Measurements from ENCODE around the gene AUTS2. TPM values are rescaled to one million over a fixed set of nuclear protein-coding genes. Genes with fewer than 3 reads are reported as not detected.

The AUTS2 gene
- total RNA-seq, 1 donor from 2014 or later, result 9.9 TPM

GRCh38 chr7:69673074-69673473 lies 74.8 kb downstream of the AUTS2 start:
- Histone ChIP-seq H3K36me3 (ENCODE audit: control insufficient read depth, insufficient read depth, low read length) (no peaks in the 10 kb centered on the region), H3K4me3 (ENCODE audit: low read depth, low read length) (no peak overlapping the region), H3K27me3 (ENCODE audit: control insufficient read depth, insufficient read depth, low read length) (no peaks in the 10 kb centered on the region)
- TF ChIP-seq, protein P1, sequence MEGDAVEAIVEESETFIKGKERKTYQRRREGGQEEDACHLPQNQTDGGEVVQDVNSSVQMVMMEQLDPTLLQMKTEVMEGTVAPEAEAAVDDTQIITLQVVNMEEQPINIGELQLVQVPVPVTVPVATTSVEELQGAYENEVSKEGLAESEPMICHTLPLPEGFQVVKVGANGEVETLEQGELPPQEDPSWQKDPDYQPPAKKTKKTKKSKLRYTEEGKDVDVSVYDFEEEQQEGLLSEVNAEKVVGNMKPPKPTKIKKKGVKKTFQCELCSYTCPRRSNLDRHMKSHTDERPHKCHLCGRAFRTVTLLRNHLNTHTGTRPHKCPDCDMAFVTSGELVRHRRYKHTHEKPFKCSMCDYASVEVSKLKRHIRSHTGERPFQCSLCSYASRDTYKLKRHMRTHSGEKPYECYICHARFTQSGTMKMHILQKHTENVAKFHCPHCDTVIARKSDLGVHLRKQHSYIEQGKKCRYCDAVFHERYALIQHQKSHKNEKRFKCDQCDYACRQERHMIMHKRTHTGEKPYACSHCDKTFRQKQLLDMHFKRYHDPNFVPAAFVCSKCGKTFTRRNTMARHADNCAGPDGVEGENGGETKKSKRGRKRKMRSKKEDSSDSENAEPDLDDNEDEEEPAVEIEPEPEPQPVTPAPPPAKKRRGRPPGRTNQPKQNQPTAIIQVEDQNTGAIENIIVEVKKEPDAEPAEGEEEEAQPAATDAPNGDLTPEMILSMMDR (IDR thresholded peaks at IDR 0.05; ENCODE audit: insufficient read depth, low read length, poor library complexity, severe bottlenecking), result no peak
- DNase-seq (ENCODE audit: low read depth), result no peak

- TF ChIP-seq, protein P1 (IDR thresholded peaks at IDR 0.05; ENCODE audit: insufficient read depth, low read length, poor library complexity, severe bottlenecking), result no peak
- no peak overlapping the region for H3K4me3 ChIP-seq (ENCODE audit: low read depth, low read length)
- no peaks in the 10 kb centered on the region for H3K27me3 ChIP-seq (ENCODE audit: control insufficient read depth, insufficient read depth, low read length)
- no peak for DNase-seq (ENCODE audit: low read depth)
- no peaks in the 10 kb centered on the region for H3K36me3 ChIP-seq (ENCODE audit: control insufficient read depth, insufficient read depth, low read length)
Observed at GRCh38 chr7:69674701-69675182, 76.5 kb downstream of the AUTS2 start.

- DNase-seq (ENCODE audit: low read depth), result no peak
- no peaks in the 10 kb centered on the region for H3K36me3 ChIP-seq (ENCODE audit: control insufficient read depth, insufficient read depth, low read length)
- TF ChIP-seq, protein P1 (IDR thresholded peaks at IDR 0.05; ENCODE audit: insufficient read depth, low read length, poor library complexity, severe bottlenecking), result no peak
Observed at GRCh38 chr7:69676247-69676646, 78.0 kb downstream of the AUTS2 start.

GRCh38 chr7:69677054-69677852 lies 79.0 kb downstream of the AUTS2 start:
- no peak for DNase-seq (ENCODE audit: low read depth)
- TF ChIP-seq, protein P1 (IDR thresholded peaks at IDR 0.05; ENCODE audit: insufficient read depth, low read length, poor library complexity, severe bottlenecking), result peak; percentile 42
- no peak overlapping the region for H3K4me3 ChIP-seq (ENCODE audit: low read depth, low read length)
- no peaks in the 10 kb centered on the region for H3K36me3 ChIP-seq (ENCODE audit: control insufficient read depth, insufficient read depth, low read length)
- H3K27me3 ChIP-seq (ENCODE audit: control insufficient read depth, insufficient read depth, low read length), result no peaks in the 10 kb centered on the region

More at GRCh38 chr7:69676247-69676646, 78.0 kb downstream of the AUTS2 start:
- Histone ChIP-seq H3K27me3 (ENCODE audit: control insufficient read depth, insufficient read depth, low read length) (no peaks in the 10 kb centered on the region), H3K4me3 (ENCODE audit: low read depth, low read length) (no peak overlapping the region)

DNA sequence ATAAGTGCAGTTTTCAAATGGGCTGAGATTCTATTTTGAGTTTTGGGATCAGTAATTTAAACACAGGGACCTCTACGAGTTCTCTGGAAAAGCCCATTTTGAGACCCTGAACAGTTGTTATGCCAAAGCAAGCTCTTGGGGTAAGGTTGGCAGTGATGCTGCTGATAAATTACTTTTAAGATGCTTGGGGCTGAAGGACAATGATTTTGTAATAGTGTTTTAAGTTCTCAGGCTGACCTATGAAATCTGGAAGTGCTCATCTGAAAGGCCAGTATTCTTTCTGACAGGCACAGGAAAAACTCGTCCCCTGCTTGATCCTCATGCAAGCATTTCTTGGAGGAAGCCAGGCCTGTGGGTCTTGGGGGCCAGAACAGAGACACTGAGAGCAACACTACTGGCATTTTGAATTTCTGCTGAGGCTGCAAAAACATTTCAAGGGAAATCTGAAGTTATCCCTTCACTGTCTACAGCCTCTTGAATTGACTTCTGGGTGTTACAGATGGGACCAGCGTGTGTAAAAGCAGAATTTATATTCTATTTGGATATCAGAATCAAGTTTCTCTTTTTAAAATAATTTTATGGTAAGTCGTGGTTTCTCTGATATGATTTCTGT lies 79.7 kb downstream of the AUTS2 start:
- no peaks in the 10 kb centered on the region for H3K36me3 ChIP-seq (ENCODE audit: control insufficient read depth, insufficient read depth, low read length)
- no peaks in the 10 kb centered on the region for H3K27me3 ChIP-seq (ENCODE audit: control insufficient read depth, insufficient read depth, low read length)
- TF ChIP-seq, protein P1 (IDR thresholded peaks at IDR 0.05; ENCODE audit: insufficient read depth, low read length, poor library complexity, severe bottlenecking), result no peak
- no peak for DNase-seq (ENCODE audit: low read depth)
- no peak overlapping the region for H3K4me3 ChIP-seq (ENCODE audit: low read depth, low read length)

All from kidney epithelial cell (primary cell).